NCI-H69 (cell line): ENCODE measurements around the gene RPTOR.

Experiments used
- DNase-seq: peaks from one replicate; lab custom pipeline; 2025; lab: John Stamatoyannopoulos, UW

RPTOR gene

GRCh38 chr17:80831491-80831890, 286.9 kb downstream of the RPTOR start:
- DNase-seq: no peak

- DNase-seq: peak; percentile 83
Observed at GRCh38 chr17:80832266-80832676, 287.6 kb downstream of the RPTOR start.

GRCh38 chr17:80832888-80833583, 288.4 kb downstream of the RPTOR start:
- peak; percentile 99 for DNase-seq

- DNase-seq: peak; percentile 19
Observed at GRCh38 chr17:80833952-80834892, 289.6 kb downstream of the RPTOR start.

GRCh38 chr17:80834893-80835275, 290.2 kb downstream of the RPTOR start:
- no peak for DNase-seq

GRCh38 chr17:80835816-80836657, 291.4 kb downstream of the RPTOR start:
- no peak for DNase-seq

- DNase-seq: no peak
Observed at GRCh38 chr17:80836658-80836965, 292.0 kb downstream of the RPTOR start.

- DNase-seq: peak; percentile 57
Observed at GRCh38 chr17:80836971-80837481, 292.4 kb downstream of the RPTOR start.

- no peak for DNase-seq
Observed at GRCh38 chr17:80837711-80838110, 293.1 kb downstream of the RPTOR start.

- peak; percentile 93 for DNase-seq
Observed at GRCh38 chr17:80838311-80839025, 293.8 kb downstream of the RPTOR start.

GRCh38 chr17:80839026-80839345, 294.3 kb downstream of the RPTOR start:
- no peak for DNase-seq

GRCh38 chr17:80839511-80839941, 294.9 kb downstream of the RPTOR start:
- peak; percentile 84 for DNase-seq

GRCh38 chr17:80839970-80840369, 295.3 kb downstream of the RPTOR start:
- DNase-seq: no peak

GRCh38 chr17:80842456-80843013, 297.9 kb downstream of the RPTOR start:
- DNase-seq: no peak

- no peak for DNase-seq
Observed at GRCh38 chr17:80843741-80844156, 299.1 kb downstream of the RPTOR start.

GRCh38 chr17:80844418-80844990, 299.9 kb downstream of the RPTOR start:
- DNase-seq: no peak

GRCh38 chr17:80845069-80845862, 300.6 kb downstream of the RPTOR start:
- no peak for DNase-seq

GRCh38 chr17:80845863-80846671, 301.4 kb downstream of the RPTOR start:
- DNase-seq: no peak

- DNase-seq: no peak
Observed at GRCh38 chr17:80846932-80847331, 302.3 kb downstream of the RPTOR start.
